Smooth muscle cell (in vitro differentiated cells): Measurements from ENCODE around the gene RUVBL1. TPM values are rescaled to one million over a fixed set of nuclear protein-coding genes. Genes with fewer than 3 reads are reported as not detected.
A peak's percentile ranks its signal among the peaks of the same experiment; 100 is the strongest.

Experiments
- DNase-seq: peaks from one replicate; lab custom pipeline; 2025; ENCODE audit not compliant: unreplicated experiment; lab: John Stamatoyannopoulos, UW
- H2AFZ ChIP-seq: fragments of 200-600 bp; sonication (generic); 2 replicates; pipeline ENCODE4 v1.6.0; 2016; ENCODE audit warnings: antibody characterized with exemption, low read depth, mild to moderate bottlenecking
- H3F3A ChIP-seq: fragments of 200-600 bp; sonication (generic); 2 replicates; pipeline ENCODE4 v1.6.0; 2017; ENCODE audit warnings: antibody characterized with exemption, low read depth
- H3K27ac ChIP-seq: fragments of 200-600 bp; sonication (generic); 2 replicates; pipeline ENCODE4 v1.5.1; 2016; ENCODE audit warnings: low read depth, mild to moderate bottlenecking
- H3K27me3 ChIP-seq: fragments of 200-600 bp; sonication (generic); 2 replicates; pipeline ENCODE4 v1.6.1; 2016; ENCODE audit warnings: low read depth, mild to moderate bottlenecking
- H3K36me3 ChIP-seq: fragments of 200-600 bp; sonication (generic); 2 replicates; pipeline ENCODE4 v1.5.1; 2016; ENCODE audit warnings: low read depth
- H3K4me1 ChIP-seq: fragments of 200-600 bp; sonication (generic); 2 replicates; pipeline ENCODE4 v1.5.1; 2016; ENCODE audit warnings: low read depth
- H3K4me2 ChIP-seq: fragments of 200-600 bp; sonication (generic); 2 replicates; pipeline ENCODE4 v1.6.0; 2016; ENCODE audit warnings: mild to moderate bottlenecking
- H3K4me3 ChIP-seq: fragments of 200-600 bp; sonication (generic); 2 replicates; pipeline ENCODE4 v1.5.1; 2016; ENCODE audit warnings: mild to moderate bottlenecking
- H3K79me2 ChIP-seq: fragments of 200-600 bp; sonication (generic); 2 replicates; pipeline ENCODE4 v1.6.0; 2016; ENCODE audit warnings: low read depth, mild to moderate bottlenecking
- H3K9ac ChIP-seq: fragments of 200-600 bp; sonication (generic); 2 replicates; pipeline ENCODE4 v1.6.0; 2016; ENCODE audit warnings: low read depth
- H3K9me3 ChIP-seq: fragments of 200-600 bp; sonication (generic); replicated peaks from 2 replicates; pipeline ENCODE4 v1.5.1; 2016; ENCODE audit warnings: low read depth
- H4K20me1 ChIP-seq: fragments of 200-600 bp; sonication (generic); 2 replicates; pipeline ENCODE4 v1.6.0; 2016; ENCODE audit warnings: low read depth
- WGBS: methylation state at CpG from one replicate; pipeline ENCODE4 v1.1.7; 2016; ENCODE audit warnings: low lambda C conversion rate; 5-methylcytosine and 5-hydroxymethylcytosine counted together
- polyA plus RNA-seq: library from polyadenylated mRNA; unstranded; fragments of >200 nt; fragmentation: Nextera tagmentation; extraction: Ambion mirVana; gene quantifications from 2 replicates; pipeline ENCODE4 v1.2.1, GENCODE V29; 2016
- total RNA-seq: library from RNA; depleted of rRNA; stranded (reverse); fragments of >200 nt; gene quantifications from 2 replicates; pipeline ENCODE4 v1.2.3, GENCODE V29; 2014
- TF ChIP-seq, protein P1 (sequence below): fragments of 200-600 bp; sonication (generic); IDR thresholded peaks from 2 replicates; pipeline ENCODE4 v1.5.1; 2017; ENCODE audit warnings: borderline replicate concordance, mild to moderate bottlenecking, antibody characterized with exemption; ENCODE audit not compliant: insufficient read depth, poor library complexity, severe bottlenecking

The RUVBL1 gene
- total and polyA plus RNA-seq, 2 experiments from 2014 or later, result 32.9 to 37.1 TPM

DNA sequence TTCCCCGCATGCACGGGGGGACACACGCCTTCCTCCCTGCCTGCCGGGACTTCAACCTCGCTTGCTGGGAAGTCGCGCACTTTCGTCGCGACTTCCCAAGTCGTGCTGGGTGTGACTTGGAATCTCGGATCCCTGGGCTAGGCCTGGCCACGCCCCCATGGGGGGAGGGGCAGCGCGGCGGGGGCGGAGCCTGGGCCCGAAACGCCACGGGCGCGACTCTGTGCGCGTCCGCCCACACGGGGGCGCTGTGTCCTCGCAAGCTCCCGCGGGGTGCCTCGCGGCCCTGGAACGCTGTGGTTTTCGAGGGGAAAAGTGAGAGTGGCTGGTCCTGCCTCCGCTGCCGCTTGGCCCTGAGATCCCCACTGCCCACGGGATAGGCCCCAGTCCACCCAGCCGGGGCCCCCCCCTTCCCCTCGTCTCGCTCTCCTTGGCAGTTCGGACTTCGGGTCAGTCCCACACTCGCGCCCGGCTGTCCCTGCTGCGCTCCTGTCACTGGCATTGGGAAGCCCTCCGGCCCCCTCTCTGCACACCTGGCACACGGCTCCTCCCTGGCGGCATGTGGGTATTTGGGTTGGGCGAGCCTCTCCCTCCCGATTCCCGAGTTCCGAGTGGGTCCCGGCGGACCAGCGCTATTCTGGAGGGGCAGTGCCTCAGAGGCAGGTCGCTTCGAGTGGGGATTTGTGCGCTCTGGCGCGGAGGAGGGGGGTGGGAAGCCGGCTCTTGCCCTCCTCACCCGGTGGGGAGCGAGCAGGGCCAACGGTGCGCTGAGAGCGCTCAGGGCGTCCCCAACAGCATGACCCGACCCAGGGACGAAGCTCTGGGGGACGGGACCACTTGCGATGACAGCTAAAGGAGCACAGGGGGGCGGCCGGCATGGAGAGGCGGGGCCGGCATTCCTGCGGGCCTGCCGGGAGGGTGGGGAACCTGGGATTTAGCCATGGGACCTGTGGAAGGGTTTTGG, 47.8 kb downstream of the RUVBL1 start:
- Histone ChIP-seq H2AFZ (no peak overlapping the region), H3K36me3 (no peaks in the 10 kb centered on the region), H3K27me3 (no peaks in the 10 kb centered on the region), H3K4me1 (peaks cover 10% of the 10 kb centered on the region), H3K27ac (no peak overlapping the region), H3K79me2 (no peaks in the 10 kb centered on the region), H3F3A (peaks cover 32% of the 10 kb centered on the region), H3K9me3 (no peaks in the 10 kb centered on the region), H3K4me3 (peak overlapping the region; percentile 47), H3K4me2 (peak overlapping the region; percentile 91), H4K20me1 (peaks cover 85% of the 10 kb centered on the region), H3K9ac (peak overlapping the region; percentile 43)
- 3% methylated on average over 74 of the region's 78 CpGs for WGBS
- DNase-seq, result peak; percentile 89
- TF ChIP-seq, protein P1, sequence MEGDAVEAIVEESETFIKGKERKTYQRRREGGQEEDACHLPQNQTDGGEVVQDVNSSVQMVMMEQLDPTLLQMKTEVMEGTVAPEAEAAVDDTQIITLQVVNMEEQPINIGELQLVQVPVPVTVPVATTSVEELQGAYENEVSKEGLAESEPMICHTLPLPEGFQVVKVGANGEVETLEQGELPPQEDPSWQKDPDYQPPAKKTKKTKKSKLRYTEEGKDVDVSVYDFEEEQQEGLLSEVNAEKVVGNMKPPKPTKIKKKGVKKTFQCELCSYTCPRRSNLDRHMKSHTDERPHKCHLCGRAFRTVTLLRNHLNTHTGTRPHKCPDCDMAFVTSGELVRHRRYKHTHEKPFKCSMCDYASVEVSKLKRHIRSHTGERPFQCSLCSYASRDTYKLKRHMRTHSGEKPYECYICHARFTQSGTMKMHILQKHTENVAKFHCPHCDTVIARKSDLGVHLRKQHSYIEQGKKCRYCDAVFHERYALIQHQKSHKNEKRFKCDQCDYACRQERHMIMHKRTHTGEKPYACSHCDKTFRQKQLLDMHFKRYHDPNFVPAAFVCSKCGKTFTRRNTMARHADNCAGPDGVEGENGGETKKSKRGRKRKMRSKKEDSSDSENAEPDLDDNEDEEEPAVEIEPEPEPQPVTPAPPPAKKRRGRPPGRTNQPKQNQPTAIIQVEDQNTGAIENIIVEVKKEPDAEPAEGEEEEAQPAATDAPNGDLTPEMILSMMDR, result peak; percentile 94

DNA sequence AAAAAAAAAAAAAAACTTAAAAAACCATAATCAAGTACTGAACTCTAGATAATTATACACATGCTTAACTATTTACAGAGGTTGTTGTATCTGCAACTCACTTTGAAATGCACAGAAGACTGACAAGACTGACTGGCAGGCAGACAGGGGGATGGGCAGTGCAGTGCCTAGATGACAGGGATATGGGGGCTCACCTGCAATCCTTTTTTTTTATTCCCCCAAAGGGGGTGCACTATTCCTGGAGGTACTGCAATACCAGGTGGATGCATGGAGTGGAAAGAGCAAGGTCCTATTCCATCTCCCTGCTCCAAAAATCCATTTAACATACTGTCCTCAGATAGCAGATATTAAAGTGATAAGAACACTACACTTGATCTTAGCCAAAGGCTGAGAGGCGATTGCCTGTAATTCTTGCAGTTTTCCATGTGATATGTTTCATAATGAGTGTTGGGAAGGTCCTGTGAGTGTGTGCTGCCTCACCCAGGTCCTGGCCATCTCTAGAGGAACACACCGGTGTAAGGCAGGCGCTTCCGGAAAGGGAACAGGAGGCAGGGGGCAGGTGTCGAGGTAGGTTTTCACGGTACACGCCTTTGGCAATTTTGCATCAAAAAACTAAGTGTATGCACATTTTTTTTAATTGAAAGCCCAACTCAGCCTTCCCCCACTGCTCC, 48.6 kb downstream of the RUVBL1 start:
- H3K27me3 ChIP-seq, result no peaks in the 10 kb centered on the region
- H2AFZ ChIP-seq, result no peak overlapping the region
- no peak overlapping the region for H3K27ac ChIP-seq
- TF ChIP-seq, protein P1, result no peak
- peaks cover 91% of the 10 kb centered on the region for H4K20me1 ChIP-seq
- H3K4me3 ChIP-seq, result peak overlapping the region; percentile 47
- no peaks in the 10 kb centered on the region for H3K9me3 ChIP-seq
- no peaks in the 10 kb centered on the region for H3K36me3 ChIP-seq
- no peaks in the 10 kb centered on the region for H3K79me2 ChIP-seq
- peaks cover 32% of the 10 kb centered on the region for H3F3A ChIP-seq
- no peak overlapping the region for H3K9ac ChIP-seq
- H3K4me1 ChIP-seq, result peaks cover 10% of the 10 kb centered on the region
- 16% methylated on average over 7 of the region's 7 CpGs for WGBS
- peak overlapping the region; percentile 91 for H3K4me2 ChIP-seq
- DNase-seq, result no peak

DNA sequence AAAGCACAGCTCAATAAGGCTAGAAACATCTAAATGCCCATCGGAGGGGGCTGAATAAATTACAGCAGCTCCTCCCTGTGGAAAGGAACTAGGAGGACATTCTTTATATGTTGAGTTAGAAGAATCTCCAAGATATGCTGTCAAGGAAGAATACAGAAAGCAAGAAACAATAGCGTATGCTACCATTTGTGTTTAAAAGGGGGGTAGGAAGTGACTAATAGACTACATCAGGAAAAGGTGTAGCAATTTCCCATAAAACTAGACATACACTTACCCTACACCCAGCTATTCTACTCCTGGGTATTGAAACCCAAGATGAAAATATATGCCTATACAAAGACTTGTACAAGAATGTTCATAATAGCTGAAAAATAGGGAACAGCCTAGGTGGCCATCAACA, 49.8 kb downstream of the RUVBL1 start:
- TF ChIP-seq, protein P1, result no peak
- Histone ChIP-seq H3K4me2 (no peak overlapping the region), H4K20me1 (peaks cover 91% of the 10 kb centered on the region), H3K27me3 (no peaks in the 10 kb centered on the region), H3K27ac (no peak overlapping the region), H3F3A (peaks cover 39% of the 10 kb centered on the region), H3K4me1 (peaks cover 10% of the 10 kb centered on the region), H3K79me2 (no peaks in the 10 kb centered on the region), H3K4me3 (no peak overlapping the region), H3K9ac (no peak overlapping the region), H3K36me3 (no peaks in the 10 kb centered on the region), H3K9me3 (no peaks in the 10 kb centered on the region), H2AFZ (no peak overlapping the region)
- WGBS, result 92% methylated on average over 2 of the region's 2 CpGs
- no peak for DNase-seq
